ENCODE measurements around the gene VRTN.

Gene VRTN

GRCh38 chr14:74409441-74409840 lies 61.2 kb downstream of the VRTN start:
- TF ChIP-seq CTCF (IDR thresholded peaks at IDR 0.05; ENCODE audit: insufficient read depth, low read depth, low read length, missing control alignments) = no peak
- H3K4me3 ChIP-seq (ENCODE audit: low read depth, low read length) = no peak overlapping the region
- DNase-seq (ENCODE audit: low read depth) = no peak

Data from GM12865 (cell line).